ENCODE data around the gene LAMC1. TPM values are rescaled to one million over a fixed set of nuclear protein-coding genes. Genes with fewer than 3 reads are reported as not detected.

The LAMC1 gene
- total RNA-seq, 1 experiment from 2014 or later: 113 TPM

DNA sequence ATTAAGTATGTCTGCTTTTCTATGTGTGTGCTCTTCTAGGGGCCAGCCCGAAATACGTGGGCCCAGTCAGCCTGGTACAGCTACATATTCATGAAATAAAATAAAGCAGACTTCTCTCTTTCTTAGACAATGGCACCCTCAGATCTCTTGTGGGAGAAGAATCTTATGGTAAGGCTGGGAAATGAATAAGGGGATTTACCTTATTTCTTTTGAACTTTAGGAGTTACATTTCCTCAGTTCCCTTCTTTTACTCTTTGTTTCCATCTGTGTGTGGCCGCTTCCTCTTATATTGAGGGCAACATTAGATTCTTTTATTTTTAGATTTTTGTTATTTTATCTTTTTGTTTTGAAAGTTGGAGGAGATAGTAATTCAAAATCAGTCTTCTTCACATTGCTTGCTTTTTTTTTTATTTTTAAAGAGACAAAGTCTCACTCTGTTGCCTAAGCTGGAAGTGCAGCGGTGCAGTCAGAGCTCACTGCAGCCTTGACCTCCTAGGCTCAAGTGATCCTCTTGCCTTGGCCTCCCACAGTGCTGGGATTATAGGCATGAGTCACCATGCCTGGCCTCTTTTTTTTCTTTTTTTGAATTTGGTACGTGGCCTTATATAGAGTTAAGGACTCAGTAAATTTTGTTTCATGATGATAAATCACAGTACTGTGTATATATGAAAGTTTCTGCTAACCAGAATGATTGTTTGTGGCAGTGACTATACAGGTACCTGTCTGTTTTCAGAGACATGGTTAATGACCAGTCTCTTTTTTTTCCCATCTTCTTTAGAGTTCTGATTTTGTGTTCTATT, 9.1 kb downstream of the LAMC1 start:
- no peak for DNase-seq (ENCODE audit: low read depth, low spot score)
- POLR2A ChIA-PET: interaction anchor here (0.7 kb wide), 1 partner anchor 31 kb away, joined by 3 read pairs; no protein-coding TSS in a partner anchor
- no TSS peak for BruUV-seq (replicated peaks)

DNA sequence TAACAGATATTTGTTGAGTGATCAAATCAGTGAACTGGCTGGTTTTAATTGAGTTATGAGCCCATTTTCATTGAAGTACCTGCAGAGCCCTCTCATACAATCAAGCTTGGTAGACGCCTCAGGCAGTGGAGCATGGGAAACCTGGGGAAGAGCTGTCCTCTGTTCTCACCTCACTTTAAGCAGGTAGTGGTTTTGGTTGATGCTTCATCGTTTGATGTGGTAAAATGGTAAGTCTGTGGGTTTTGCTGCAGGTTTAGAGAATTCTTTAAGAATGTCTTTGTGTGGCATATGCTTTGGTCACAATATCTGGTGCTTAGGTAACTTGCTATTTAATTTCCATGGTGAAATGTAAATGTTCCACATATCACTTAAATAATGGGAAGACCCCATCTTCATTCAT, 10.0 kb downstream of the LAMC1 start:
- H3K27me3 ChIP-seq (ENCODE audit: control insufficient read depth, insufficient read depth, low read length): no peaks in the 10 kb centered on the region
- no peak overlapping the region for H3K4me3 ChIP-seq (ENCODE audit: low read depth in 2 of 2, low read length in 2 of 2)
- DNase-seq (ENCODE audit: low read depth, low spot score) (no peak), ATAC-seq (no peak)
- in situ Hi-C loops (cut with HindIII; ENCODE audit: low pct_unique_long_range_greater_than_20kb, low sequenced_read_pairs) (no loop called here), intact Hi-C loops (cut with micrococcal nuclease; ENCODE audit: unreplicated experiment) (no loop called here)
- no peaks in the 10 kb centered on the region for H3K36me3 ChIP-seq (ENCODE audit: control insufficient read depth, insufficient read depth, low read length)
- H3K4me1 ChIP-seq (ENCODE audit: control insufficient read depth, insufficient read depth, low read length): peaks cover 17% of the 10 kb centered on the region
- ChIA-PET POLR2A (interaction anchor here (0.7 kb wide), 1 partner anchor 30 kb away, joined by 3 read pairs; no protein-coding TSS in a partner anchor), CTCF (no interaction called here)
- no peak overlapping the region for H3K27ac ChIP-seq (ENCODE audit: low read length)
- BruUV-seq (replicated peaks): no TSS peak
- H3K9me3 ChIP-seq (ENCODE audit: control insufficient read depth, insufficient read depth, low read depth, low read length): no peaks in the 10 kb centered on the region
- TF ChIP-seq TCF7L2 (IDR thresholded peaks at IDR 0.05; ENCODE audit: low read depth, low read length): no peak
- no peak for TF ChIP-seq SIN3A (IDR thresholded peaks at IDR 0.05; ENCODE audit: borderline replicate concordance, insufficient read depth, low read depth, low read length)
- no peak for TF ChIP-seq POLR2AphosphoS5 (IDR thresholded peaks at IDR 0.05; ENCODE audit: low read depth, low read length)
- TF ChIP-seq, protein P1, sequence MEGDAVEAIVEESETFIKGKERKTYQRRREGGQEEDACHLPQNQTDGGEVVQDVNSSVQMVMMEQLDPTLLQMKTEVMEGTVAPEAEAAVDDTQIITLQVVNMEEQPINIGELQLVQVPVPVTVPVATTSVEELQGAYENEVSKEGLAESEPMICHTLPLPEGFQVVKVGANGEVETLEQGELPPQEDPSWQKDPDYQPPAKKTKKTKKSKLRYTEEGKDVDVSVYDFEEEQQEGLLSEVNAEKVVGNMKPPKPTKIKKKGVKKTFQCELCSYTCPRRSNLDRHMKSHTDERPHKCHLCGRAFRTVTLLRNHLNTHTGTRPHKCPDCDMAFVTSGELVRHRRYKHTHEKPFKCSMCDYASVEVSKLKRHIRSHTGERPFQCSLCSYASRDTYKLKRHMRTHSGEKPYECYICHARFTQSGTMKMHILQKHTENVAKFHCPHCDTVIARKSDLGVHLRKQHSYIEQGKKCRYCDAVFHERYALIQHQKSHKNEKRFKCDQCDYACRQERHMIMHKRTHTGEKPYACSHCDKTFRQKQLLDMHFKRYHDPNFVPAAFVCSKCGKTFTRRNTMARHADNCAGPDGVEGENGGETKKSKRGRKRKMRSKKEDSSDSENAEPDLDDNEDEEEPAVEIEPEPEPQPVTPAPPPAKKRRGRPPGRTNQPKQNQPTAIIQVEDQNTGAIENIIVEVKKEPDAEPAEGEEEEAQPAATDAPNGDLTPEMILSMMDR (IDR thresholded peaks at IDR 0.05): no peak
- TF ChIP-seq, protein P2, sequence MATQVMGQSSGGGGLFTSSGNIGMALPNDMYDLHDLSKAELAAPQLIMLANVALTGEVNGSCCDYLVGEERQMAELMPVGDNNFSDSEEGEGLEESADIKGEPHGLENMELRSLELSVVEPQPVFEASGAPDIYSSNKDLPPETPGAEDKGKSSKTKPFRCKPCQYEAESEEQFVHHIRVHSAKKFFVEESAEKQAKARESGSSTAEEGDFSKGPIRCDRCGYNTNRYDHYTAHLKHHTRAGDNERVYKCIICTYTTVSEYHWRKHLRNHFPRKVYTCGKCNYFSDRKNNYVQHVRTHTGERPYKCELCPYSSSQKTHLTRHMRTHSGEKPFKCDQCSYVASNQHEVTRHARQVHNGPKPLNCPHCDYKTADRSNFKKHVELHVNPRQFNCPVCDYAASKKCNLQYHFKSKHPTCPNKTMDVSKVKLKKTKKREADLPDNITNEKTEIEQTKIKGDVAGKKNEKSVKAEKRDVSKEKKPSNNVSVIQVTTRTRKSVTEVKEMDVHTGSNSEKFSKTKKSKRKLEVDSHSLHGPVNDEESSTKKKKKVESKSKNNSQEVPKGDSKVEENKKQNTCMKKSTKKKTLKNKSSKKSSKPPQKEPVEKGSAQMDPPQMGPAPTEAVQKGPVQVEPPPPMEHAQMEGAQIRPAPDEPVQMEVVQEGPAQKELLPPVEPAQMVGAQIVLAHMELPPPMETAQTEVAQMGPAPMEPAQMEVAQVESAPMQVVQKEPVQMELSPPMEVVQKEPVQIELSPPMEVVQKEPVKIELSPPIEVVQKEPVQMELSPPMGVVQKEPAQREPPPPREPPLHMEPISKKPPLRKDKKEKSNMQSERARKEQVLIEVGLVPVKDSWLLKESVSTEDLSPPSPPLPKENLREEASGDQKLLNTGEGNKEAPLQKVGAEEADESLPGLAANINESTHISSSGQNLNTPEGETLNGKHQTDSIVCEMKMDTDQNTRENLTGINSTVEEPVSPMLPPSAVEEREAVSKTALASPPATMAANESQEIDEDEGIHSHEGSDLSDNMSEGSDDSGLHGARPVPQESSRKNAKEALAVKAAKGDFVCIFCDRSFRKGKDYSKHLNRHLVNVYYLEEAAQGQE (IDR thresholded peaks at IDR 0.05; ENCODE audit: insufficient read depth in 1 of 2, low read depth in 2 of 2, low read length in 1 of 2): no peak

More for the DNA sequence above, 9.1 kb downstream of the LAMC1 start:
- H3K36me3 ChIP-seq (ENCODE audit: control insufficient read depth, insufficient read depth, low read length): no peaks in the 10 kb centered on the region
- 0 out of 2 replicates have a peak overlapping the region, but pooled peaks have one; percentile 4 for H3K27ac ChIP-seq (ENCODE audit: low read length)
- peaks cover 22% of the 10 kb centered on the region for H3K4me1 ChIP-seq (ENCODE audit: control insufficient read depth, insufficient read depth, low read length)
- intact Hi-C loops (cut with micrococcal nuclease; ENCODE audit: unreplicated experiment) (no loop called here), in situ Hi-C loops (cut with HindIII; ENCODE audit: low pct_unique_long_range_greater_than_20kb, low sequenced_read_pairs) (no loop called here)
- no peaks in the 10 kb centered on the region for H3K27me3 ChIP-seq (ENCODE audit: control insufficient read depth, insufficient read depth, low read length)
- CTCF ChIA-PET: no interaction called here
- no peak; the same call in 1 of the 2 replicates for ATAC-seq
- no peak overlapping the region for H3K4me3 ChIP-seq (ENCODE audit: low read depth in 2 of 2, low read length in 2 of 2)
- TF ChIP-seq POLR2AphosphoS5 (IDR thresholded peaks at IDR 0.05; ENCODE audit: low read depth, low read length) (no peak), SIN3A (IDR thresholded peaks at IDR 0.05; ENCODE audit: borderline replicate concordance, insufficient read depth, low read depth, low read length) (no peak), TCF7L2 (IDR thresholded peaks at IDR 0.05; ENCODE audit: low read depth, low read length) (no peak)
- TF ChIP-seq, protein P2 (IDR thresholded peaks at IDR 0.05; ENCODE audit: insufficient read depth in 1 of 2, low read depth in 2 of 2, low read length in 1 of 2): no peak
- TF ChIP-seq, protein P1 (IDR thresholded peaks at IDR 0.05): no peak
- H3K9me3 ChIP-seq (ENCODE audit: control insufficient read depth, insufficient read depth, low read depth, low read length): no peaks in the 10 kb centered on the region

Data from Panc1 (cell line).